OCI-LY7 (cell line): ENCODE results near the gene EHD4. TPM values are rescaled to one million over a fixed set of nuclear protein-coding genes. Genes with fewer than 3 reads are reported as not detected.

Experiments used
- BruUV-seq: library from RNA; stranded (reverse); fragments of 400-500 nt; replicated peaks from 2 replicates; lab custom pipeline; 2021; lab: Mats Ljungman, UMichigan
- CTCF ChIA-PET: fragments of 300-600 bp; sonication (Branson Sonifier 250); formaldehyde crosslinking; loops from one replicate; lab custom pipeline; 2022; ENCODE audit warnings: antibody characterized with exemption; ENCODE audit not compliant: unreplicated experiment; lab: Charles Lee
- POLR2A ChIA-PET: fragments of 300-600 bp; sonication (Branson Sonifier 250); formaldehyde crosslinking; loops from one replicate; lab custom pipeline; 2022; ENCODE audit warnings: antibody characterized with exemption; lab: Charles Lee
- DNase-seq: peaks from one replicate; pipeline ENCODE4 v3.0.0-alpha.2; 2015; ENCODE audit warnings: low spot score
- H2AFZ ChIP-seq: fragments of 200-600 bp; sonication (generic), shearing (Covaris generic); 2 replicates; pipeline ENCODE4 v1.6.1; 2014; ENCODE audit warnings: mild to moderate bottlenecking, antibody characterized with exemption, low read length, moderate library complexity
- H3K27ac ChIP-seq: fragments of 200-600 bp; sonication (generic); 2 replicates; pipeline ENCODE4 v1.5.1; 2014; ENCODE audit warnings: mixed run types, low read depth, mild to moderate bottlenecking, moderate library complexity, low read length, inconsistent platforms; ENCODE audit not compliant: poor library complexity, severe bottlenecking
- H3K36me3 ChIP-seq: fragments of 200-600 bp; sonication (generic); 2 replicates; pipeline ENCODE4 v1.6.1; 2014; ENCODE audit warnings: mild to moderate bottlenecking, antibody characterized with exemption, low read length, moderate library complexity, mixed read lengths; ENCODE audit not compliant: insufficient read depth
- H3K4me1 ChIP-seq: fragments of 200-600 bp; sonication (generic); 2 replicates; pipeline ENCODE4 v1.5.1; 2014; ENCODE audit warnings: mild to moderate bottlenecking, low read length; ENCODE audit not compliant: insufficient read depth, poor library complexity, severe bottlenecking
- H3K4me2 ChIP-seq: fragments of 200-600 bp; sonication (generic); 2 replicates; pipeline ENCODE4 v1.6.1; 2014; ENCODE audit warnings: mild to moderate bottlenecking, low read length
- H3K4me3 ChIP-seq: fragments of 200-600 bp; sonication (generic); 2 replicates; pipeline ENCODE4 v1.5.1; 2014; ENCODE audit warnings: mild to moderate bottlenecking, low read depth, low read length; ENCODE audit not compliant: poor library complexity, severe bottlenecking
- H3K79me2 ChIP-seq: fragments of 200-600 bp; sonication (generic); 2 replicates; pipeline ENCODE4 v1.6.1; 2016; ENCODE audit warnings: low read depth, mild to moderate bottlenecking, low read length, moderate library complexity, mixed read lengths; ENCODE audit not compliant: insufficient read depth
- H3K9me2 ChIP-seq: fragments of 200-600 bp; sonication (generic); 2 replicates; pipeline ENCODE4 v1.6.1; 2016; ENCODE audit warnings: mild to moderate bottlenecking, low read length, mixed read lengths; ENCODE audit not compliant: insufficient read depth
- H3K9me3 ChIP-seq: fragments of 200-600 bp; sonication (generic); 2 replicates; pipeline ENCODE4 v1.6.1; 2014; ENCODE audit warnings: mild to moderate bottlenecking, mixed run types, low read length, mixed read lengths
- H4K20me1 ChIP-seq: fragments of 200-600 bp; sonication (generic); 2 replicates; pipeline ENCODE4 v1.6.1; 2014; ENCODE audit warnings: mild to moderate bottlenecking, antibody characterized with exemption, low read length, moderate library complexity, mixed read lengths; ENCODE audit not compliant: insufficient read depth
- EZH2phosphoT487 ChIP-seq: fragments of 200-600 bp; sonication (generic); IDR thresholded peaks from 2 replicates; pipeline ENCODE4 v1.6.1; 2018; ENCODE audit warnings: low read depth, borderline replicate concordance, mild to moderate bottlenecking, mixed run types, antibody characterized with exemption, low read length, moderate library complexity, mixed read lengths
- intact Hi-C: fragments of 100-400 bp; cut with micrococcal nuclease; formaldehyde crosslinking; loops from one replicate; pipeline ENCODE4 v1.10.0; 2022; ENCODE audit not compliant: unreplicated experiment
- total RNA-seq, 2 experiments: library from RNA; depleted of rRNA in 1 of 2; stranded (reverse); fragments of >200 nt in 1 of 2; shearing (Covaris generic) in 1 of 2; gene quantifications; 2 replicates each; pipeline ENCODE4 v1.2.3, GENCODE V29; 2014 to 2022
- TF ChIP-seq, protein P1 (sequence below): fragments of 200-600 bp; sonication (generic); conservative IDR thresholded peaks from 2 replicates; pipeline ENCODE4 v1.5.1; 2014; ENCODE audit warnings: mild to moderate bottlenecking, antibody characterized with exemption, low read length, moderate library complexity, mixed read lengths

Gene EHD4
- total RNA-seq, 2 experiments from 2014 or later, result 13.5 to 19.4 TPM

DNA sequence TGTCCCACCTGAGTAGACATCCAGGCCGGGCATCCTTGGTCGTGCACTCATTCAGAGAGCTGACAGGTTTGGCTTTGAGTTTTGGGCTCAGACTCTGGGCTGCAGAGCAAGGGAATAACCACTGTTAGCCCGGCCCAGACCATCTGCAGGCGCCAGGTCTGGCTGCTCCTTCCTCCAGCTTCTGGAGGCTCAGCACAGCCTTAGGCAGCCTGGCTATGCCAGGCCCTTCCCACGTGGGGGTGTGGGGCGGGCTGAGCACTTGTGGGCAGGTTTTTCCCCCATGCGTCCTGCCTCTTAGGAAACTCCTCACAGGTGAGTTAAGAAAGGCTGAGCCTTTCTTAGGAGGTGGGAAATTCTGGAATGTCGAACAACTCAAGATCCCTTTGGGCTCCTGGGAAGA, 122.5 kb downstream of the EHD4 start:
- Histone ChIP-seq H2AFZ (no peak overlapping the region), H3K27ac (no peak overlapping the region), H3K9me3 (no peaks in the 10 kb centered on the region), H3K4me2 (no peak overlapping the region), H3K4me1 (no peaks in the 10 kb centered on the region), H3K9me2 (no peaks in the 10 kb centered on the region), H4K20me1 (no peaks in the 10 kb centered on the region), H3K79me2 (no peaks in the 10 kb centered on the region), H3K36me3 (no peaks in the 10 kb centered on the region), H3K4me3 (no peak overlapping the region)
- TF ChIP-seq EZH2phosphoT487, result no peak
- TF ChIP-seq, protein P1, sequence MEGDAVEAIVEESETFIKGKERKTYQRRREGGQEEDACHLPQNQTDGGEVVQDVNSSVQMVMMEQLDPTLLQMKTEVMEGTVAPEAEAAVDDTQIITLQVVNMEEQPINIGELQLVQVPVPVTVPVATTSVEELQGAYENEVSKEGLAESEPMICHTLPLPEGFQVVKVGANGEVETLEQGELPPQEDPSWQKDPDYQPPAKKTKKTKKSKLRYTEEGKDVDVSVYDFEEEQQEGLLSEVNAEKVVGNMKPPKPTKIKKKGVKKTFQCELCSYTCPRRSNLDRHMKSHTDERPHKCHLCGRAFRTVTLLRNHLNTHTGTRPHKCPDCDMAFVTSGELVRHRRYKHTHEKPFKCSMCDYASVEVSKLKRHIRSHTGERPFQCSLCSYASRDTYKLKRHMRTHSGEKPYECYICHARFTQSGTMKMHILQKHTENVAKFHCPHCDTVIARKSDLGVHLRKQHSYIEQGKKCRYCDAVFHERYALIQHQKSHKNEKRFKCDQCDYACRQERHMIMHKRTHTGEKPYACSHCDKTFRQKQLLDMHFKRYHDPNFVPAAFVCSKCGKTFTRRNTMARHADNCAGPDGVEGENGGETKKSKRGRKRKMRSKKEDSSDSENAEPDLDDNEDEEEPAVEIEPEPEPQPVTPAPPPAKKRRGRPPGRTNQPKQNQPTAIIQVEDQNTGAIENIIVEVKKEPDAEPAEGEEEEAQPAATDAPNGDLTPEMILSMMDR, result no peak
- ChIA-PET CTCF (no interaction called here), POLR2A (interaction anchor here (0.6 kb wide), 1 partner anchor 230 kb away, joined by 4 read pairs; no protein-coding TSS in a partner anchor)
- intact Hi-C loops, result no loop called here
- no peak for DNase-seq
- no TSS peak for BruUV-seq

GRCh38 chr15:41849204-41849603, 123.2 kb downstream of the EHD4 start:
- no peaks in the 10 kb centered on the region for H3K36me3 ChIP-seq
- BruUV-seq, result no TSS peak
- no peaks in the 10 kb centered on the region for H3K79me2 ChIP-seq
- H3K9me2 ChIP-seq, result no peaks in the 10 kb centered on the region
- H3K9me3 ChIP-seq, result no peaks in the 10 kb centered on the region
- H3K4me1 ChIP-seq, result no peaks in the 10 kb centered on the region
- intact Hi-C loops, result no loop called here
- H4K20me1 ChIP-seq, result no peaks in the 10 kb centered on the region
- H3K4me3 ChIP-seq, result no peak overlapping the region
- TF ChIP-seq, protein P1, result no peak
- TF ChIP-seq EZH2phosphoT487, result no peak
- no peak overlapping the region for H3K4me2 ChIP-seq
- DNase-seq, result no peak
- ChIA-PET POLR2A (no interaction called here), CTCF (no interaction called here)
- H2AFZ ChIP-seq, result no peak overlapping the region
- no peak overlapping the region for H3K27ac ChIP-seq

DNA sequence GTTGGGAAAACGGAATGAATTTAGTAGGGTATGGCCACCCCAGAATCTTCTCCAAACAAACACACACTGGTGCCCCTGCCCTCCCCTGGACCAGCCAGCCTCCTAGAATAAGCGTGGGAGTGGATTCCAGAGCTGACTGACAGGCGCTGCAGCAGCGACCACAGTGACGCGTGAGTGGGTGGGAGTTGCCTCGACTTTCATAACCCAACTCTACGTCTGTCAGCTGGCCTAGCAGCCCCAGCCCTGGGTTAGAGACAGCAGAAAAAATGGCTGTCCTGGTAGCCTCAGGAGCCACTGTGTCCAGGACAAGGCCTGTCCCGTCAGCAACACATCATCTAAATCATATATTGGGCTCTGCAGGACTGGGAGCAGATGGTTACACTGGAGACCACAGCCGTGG, 123.7 kb downstream of the EHD4 start:
- no peaks in the 10 kb centered on the region for H3K9me2 ChIP-seq
- POLR2A ChIA-PET, result no interaction called here
- no peak overlapping the region for H3K4me3 ChIP-seq
- no peaks in the 10 kb centered on the region for H3K79me2 ChIP-seq
- H3K27ac ChIP-seq, result no peak overlapping the region
- H3K4me1 ChIP-seq, result no peaks in the 10 kb centered on the region
- H2AFZ ChIP-seq, result no peak overlapping the region
- H3K9me3 ChIP-seq, result no peaks in the 10 kb centered on the region
- no peak for DNase-seq
- no peak overlapping the region for H3K4me2 ChIP-seq
- no peak for TF ChIP-seq EZH2phosphoT487
- TF ChIP-seq, protein P1, result no peak
- H4K20me1 ChIP-seq, result no peaks in the 10 kb centered on the region
- intact Hi-C loops, result no loop called here
- H3K36me3 ChIP-seq, result no peaks in the 10 kb centered on the region
- CTCF ChIA-PET, result no interaction called here
- no TSS peak for BruUV-seq
